GM12878 (cell line): ENCODE results near the gene WNT5B. TPM values are rescaled to one million over a fixed set of nuclear protein-coding genes. Genes with fewer than 3 reads are reported as not detected.
A peak's percentile ranks its signal among the peaks of the same experiment; 100 is the strongest.

Experiments used
- ATF7 ChIP-seq: fragments of 450-650 bp; IDR thresholded peaks from 2 replicates; pipeline ENCODE4 v1.6.1; 2016; ENCODE audit warnings: low read depth, mild to moderate bottlenecking
- CHD2 ChIP-seq: IDR thresholded peaks from 2 replicates; pipeline ENCODE4 v1.6.1; 2011; ENCODE audit warnings: low read depth, low read length, improper control_type of control experiment, borderline replicate concordance
- CREB1 ChIP-seq: IDR thresholded peaks from 2 replicates; pipeline ENCODE4 v1.6.1; 2012; ENCODE audit warnings: low read depth, mild to moderate bottlenecking, inconsistent platforms
- EP300 ChIP-seq, 2 experiments: fragments of 150-350 bp in 1 of 2; IDR thresholded peaks; 2 replicates each; pipeline ENCODE4 v1.6.1; 2011 to 2012; ENCODE audit warnings: low read depth in 2 of 2, low read length in 2 of 2, borderline replicate concordance in 1 of 2, improper control_type of control experiment in 1 of 2, inconsistent platforms in 1 of 2; ENCODE audit not compliant: control insufficient read depth in 1 of 2
- MYB ChIP-seq: fragments of 150-350 bp; IDR thresholded peaks from 2 replicates; pipeline ENCODE4 v1.6.1; 2014; ENCODE audit warnings: mild to moderate bottlenecking, low read depth, low read length, borderline replicate concordance
- NBN ChIP-seq: fragments of 450-650 bp; IDR thresholded peaks from 2 replicates; pipeline ENCODE4 v1.6.1; 2016
- NRF1 ChIP-seq: conservative IDR thresholded peaks from 2 replicates; pipeline ENCODE4 v1.6.1; 2011; ENCODE audit warnings: mild to moderate bottlenecking, low read depth, low read length, improper control_type of control experiment
- RBBP5 ChIP-seq: fragments of 200-600 bp; sonication (generic); conservative IDR thresholded peaks from 2 replicates; pipeline ENCODE4 v1.6.1; 2016
- RUNX3 ChIP-seq: IDR thresholded peaks from 2 replicates; pipeline ENCODE4 v1.6.1; 2012; ENCODE audit warnings: low read length, inconsistent platforms
- SP1 ChIP-seq: IDR thresholded peaks from one replicate; pipeline ENCODE4 v1.6.1; 2011; ENCODE audit warnings: low read depth, low read length
- ZNF217 ChIP-seq: fragments of 450-650 bp; IDR thresholded peaks from 2 replicates; pipeline ENCODE4 v1.6.1; 2017; ENCODE audit warnings: antibody characterized with exemption, mild to moderate bottlenecking
- ZNF274 ChIP-seq: IDR thresholded peaks from one replicate; pipeline ENCODE4 v1.8.0; 2011; ENCODE audit not compliant: insufficient read length, insufficient read depth
- ZNF384 ChIP-seq: IDR thresholded peaks from 2 replicates; pipeline ENCODE4 v1.6.1; 2012; ENCODE audit warnings: low read depth, mild to moderate bottlenecking, low read length, improper control_type of control experiment, borderline replicate concordance
- ZNF622 ChIP-seq: fragments of 450-650 bp; IDR thresholded peaks from 2 replicates; pipeline ENCODE4 v1.6.1; 2017; ENCODE audit warnings: mild to moderate bottlenecking, inconsistent platforms
- ZZZ3 ChIP-seq: IDR thresholded peaks from 2 replicates; pipeline ENCODE4 v1.6.1; 2011; ENCODE audit warnings: low read depth; ENCODE audit not compliant: control insufficient read depth, insufficient read length
- polyA plus RNA-seq, 11 experiments: library from polyadenylated mRNA; depleted of rRNA in 4 of 11; unstranded in 6 of 11; stranded (reverse) in 5 of 11; fragments of >200 nt; fragmentation: Nextera tagmentation in 4 of 11; fragmentation: Illumina TruSeq in 1 of 11; extraction: Ambion mirVana in 4 of 11; extraction: Trizol in 1 of 11; gene quantifications; 1 replicate in 1 of 11; 2 replicates in 10 of 11; pipeline versions ENCODE4 v1.2.1 to v1.2.3, GENCODE V29; 2011 to 2016; ENCODE audit warnings: inconsistent platforms in 2 of 11, missing spikeins in 2 of 11, low read depth in 1 of 11
- total RNA-seq, 4 experiments: library from RNA; depleted of rRNA in 3 of 4; stranded (reverse); fragments of >200 nt in 3 of 4; fragmentation: Illumina TruSeq in 1 of 4; extraction: Trizol in 1 of 4; gene quantifications; 2 replicates each; pipeline versions ENCODE4 v1.2.1 to v1.2.3, GENCODE V29; 2013 to 2021
- TF ChIP-seq, protein P1 (sequence below): fragments of 450-650 bp; IDR thresholded peaks from 2 replicates; pipeline ENCODE4 v1.6.1; 2017; ENCODE audit warnings: antibody characterized with exemption, mild to moderate bottlenecking, moderate library complexity
- TF ChIP-seq, protein P2 (sequence below): fragments of 450-650 bp; conservative IDR thresholded peaks from 2 replicates; pipeline ENCODE4 v1.6.1; 2017; ENCODE audit warnings: mild to moderate bottlenecking, moderate library complexity
- TF ChIP-seq, protein P3 (sequence below): IDR thresholded peaks from 2 replicates; pipeline ENCODE4 v1.6.1; 2011; ENCODE audit warnings: low read depth, mild to moderate bottlenecking, low read length, moderate library complexity, borderline replicate concordance; ENCODE audit errors: extremely low read depth
- TF ChIP-seq, protein P4 (sequence below): fragments of 450-650 bp; IDR thresholded peaks from 2 replicates; pipeline ENCODE4 v1.6.1; 2016; ENCODE audit warnings: mild to moderate bottlenecking
- TF ChIP-seq, protein P5 (sequence below): fragments of 450-650 bp; formaldehyde crosslinking; IDR thresholded peaks from 2 replicates; pipeline ENCODE4 v1.4.0; 2020; ENCODE audit warnings: mild to moderate bottlenecking, moderate library complexity

The WNT5B gene
- total and polyA plus RNA-seq, 10 of the 15 experiments (the other 5 are each of a cell fraction or from before 2014, with no cell fraction given): 0.45 to 18.3 (median 5.4) TPM

DNA sequence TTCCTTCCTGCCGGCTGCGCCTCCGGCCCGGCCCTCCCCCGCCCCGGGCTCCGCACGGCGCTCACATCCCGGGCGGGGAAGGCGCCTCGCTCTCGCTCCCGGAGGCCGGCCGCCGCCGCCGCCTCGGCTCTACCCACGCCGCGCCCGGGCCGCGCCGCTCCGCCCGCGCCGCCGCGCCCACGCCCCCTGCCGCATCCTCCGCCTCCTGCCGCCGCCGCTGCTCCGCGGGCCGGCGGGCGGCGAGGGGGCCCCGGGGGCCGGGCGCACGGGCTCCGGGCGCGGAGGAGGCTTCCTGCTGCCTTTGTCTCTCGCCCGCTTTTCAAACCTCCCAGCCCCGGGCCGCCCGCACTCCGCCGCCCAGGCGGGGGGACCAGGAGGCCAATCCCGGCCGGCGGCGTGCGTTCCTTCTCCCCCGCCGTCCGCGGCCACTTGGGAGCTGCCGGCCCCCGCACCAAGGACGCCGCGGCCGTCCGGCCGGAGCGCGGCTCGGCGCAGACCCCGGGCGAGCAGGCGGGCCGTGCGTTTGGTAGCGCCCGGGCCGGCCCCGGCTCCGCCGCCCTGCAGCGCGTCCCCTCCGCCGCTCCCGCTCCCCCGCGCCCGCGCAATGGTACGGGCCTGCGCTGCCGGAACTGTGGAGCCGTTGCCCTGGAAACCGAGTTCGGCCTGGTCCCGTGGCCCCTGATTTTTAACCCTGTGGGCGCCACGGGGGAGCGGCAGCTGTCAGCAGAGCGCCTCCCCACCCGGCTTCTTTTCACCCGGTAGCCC, 34.6 kb upstream of the WNT5B start, which contains the start of gene FBXL14 (continued):
- TF ChIP-seq, protein P1, sequence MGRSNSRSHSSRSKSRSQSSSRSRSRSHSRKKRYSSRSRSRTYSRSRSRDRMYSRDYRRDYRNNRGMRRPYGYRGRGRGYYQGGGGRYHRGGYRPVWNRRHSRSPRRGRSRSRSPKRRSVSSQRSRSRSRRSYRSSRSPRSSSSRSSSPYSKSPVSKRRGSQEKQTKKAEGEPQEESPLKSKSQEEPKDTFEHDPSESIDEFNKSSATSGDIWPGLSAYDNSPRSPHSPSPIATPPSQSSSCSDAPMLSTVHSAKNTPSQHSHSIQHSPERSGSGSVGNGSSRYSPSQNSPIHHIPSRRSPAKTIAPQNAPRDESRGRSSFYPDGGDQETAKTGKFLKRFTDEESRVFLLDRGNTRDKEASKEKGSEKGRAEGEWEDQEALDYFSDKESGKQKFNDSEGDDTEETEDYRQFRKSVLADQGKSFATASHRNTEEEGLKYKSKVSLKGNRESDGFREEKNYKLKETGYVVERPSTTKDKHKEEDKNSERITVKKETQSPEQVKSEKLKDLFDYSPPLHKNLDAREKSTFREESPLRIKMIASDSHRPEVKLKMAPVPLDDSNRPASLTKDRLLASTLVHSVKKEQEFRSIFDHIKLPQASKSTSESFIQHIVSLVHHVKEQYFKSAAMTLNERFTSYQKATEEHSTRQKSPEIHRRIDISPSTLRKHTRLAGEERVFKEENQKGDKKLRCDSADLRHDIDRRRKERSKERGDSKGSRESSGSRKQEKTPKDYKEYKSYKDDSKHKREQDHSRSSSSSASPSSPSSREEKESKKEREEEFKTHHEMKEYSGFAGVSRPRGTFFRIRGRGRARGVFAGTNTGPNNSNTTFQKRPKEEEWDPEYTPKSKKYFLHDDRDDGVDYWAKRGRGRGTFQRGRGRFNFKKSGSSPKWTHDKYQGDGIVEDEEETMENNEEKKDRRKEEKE: peak; percentile 89
- TF ChIP-seq ZZZ3: no peak
- TF ChIP-seq NBN: no peak
- TF ChIP-seq NRF1: no peak
- TF ChIP-seq, protein P2, sequence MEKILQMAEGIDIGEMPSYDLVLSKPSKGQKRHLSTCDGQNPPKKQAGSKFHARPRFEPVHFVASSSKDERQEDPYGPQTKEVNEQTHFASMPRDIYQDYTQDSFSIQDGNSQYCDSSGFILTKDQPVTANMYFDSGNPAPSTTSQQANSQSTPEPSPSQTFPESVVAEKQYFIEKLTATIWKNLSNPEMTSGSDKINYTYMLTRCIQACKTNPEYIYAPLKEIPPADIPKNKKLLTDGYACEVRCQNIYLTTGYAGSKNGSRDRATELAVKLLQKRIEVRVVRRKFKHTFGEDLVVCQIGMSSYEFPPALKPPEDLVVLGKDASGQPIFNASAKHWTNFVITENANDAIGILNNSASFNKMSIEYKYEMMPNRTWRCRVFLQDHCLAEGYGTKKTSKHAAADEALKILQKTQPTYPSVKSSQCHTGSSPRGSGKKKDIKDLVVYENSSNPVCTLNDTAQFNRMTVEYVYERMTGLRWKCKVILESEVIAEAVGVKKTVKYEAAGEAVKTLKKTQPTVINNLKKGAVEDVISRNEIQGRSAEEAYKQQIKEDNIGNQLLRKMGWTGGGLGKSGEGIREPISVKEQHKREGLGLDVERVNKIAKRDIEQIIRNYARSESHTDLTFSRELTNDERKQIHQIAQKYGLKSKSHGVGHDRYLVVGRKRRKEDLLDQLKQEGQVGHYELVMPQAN: peak; percentile 86
- TF ChIP-seq ZNF274: no peak
- no peak for TF ChIP-seq ZNF384
- peak; percentile 77 for TF ChIP-seq ZNF217
- no peak for TF ChIP-seq ZNF622
- TF ChIP-seq CHD2: no peak
- TF ChIP-seq CREB1: no peak
- TF ChIP-seq RBBP5: no peak
- TF ChIP-seq RUNX3: no peak; the same call in 1 of the 2 replicates
- no peak for TF ChIP-seq MYB
- TF ChIP-seq, protein P3, sequence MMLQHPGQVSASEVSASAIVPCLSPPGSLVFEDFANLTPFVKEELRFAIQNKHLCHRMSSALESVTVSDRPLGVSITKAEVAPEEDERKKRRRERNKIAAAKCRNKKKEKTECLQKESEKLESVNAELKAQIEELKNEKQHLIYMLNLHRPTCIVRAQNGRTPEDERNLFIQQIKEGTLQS: no peak
- peak; percentile 42; the same call in 1 of the 2 replicates for TF ChIP-seq ATF7
- TF ChIP-seq, protein P4, sequence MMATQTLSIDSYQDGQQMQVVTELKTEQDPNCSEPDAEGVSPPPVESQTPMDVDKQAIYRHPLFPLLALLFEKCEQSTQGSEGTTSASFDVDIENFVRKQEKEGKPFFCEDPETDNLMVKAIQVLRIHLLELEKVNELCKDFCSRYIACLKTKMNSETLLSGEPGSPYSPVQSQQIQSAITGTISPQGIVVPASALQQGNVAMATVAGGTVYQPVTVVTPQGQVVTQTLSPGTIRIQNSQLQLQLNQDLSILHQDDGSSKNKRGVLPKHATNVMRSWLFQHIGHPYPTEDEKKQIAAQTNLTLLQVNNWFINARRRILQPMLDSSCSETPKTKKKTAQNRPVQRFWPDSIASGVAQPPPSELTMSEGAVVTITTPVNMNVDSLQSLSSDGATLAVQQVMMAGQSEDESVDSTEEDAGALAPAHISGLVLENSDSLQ: peak; percentile 77
- TF ChIP-seq SP1: no peak
- no peak for TF ChIP-seq EP300 (IDR thresholded peaks at IDR 0.05; ENCODE audit: borderline replicate concordance in 1 of 2, control insufficient read depth in 1 of 2, low read depth in 2 of 2, low read length in 2 of 2)
- TF ChIP-seq, protein P5, sequence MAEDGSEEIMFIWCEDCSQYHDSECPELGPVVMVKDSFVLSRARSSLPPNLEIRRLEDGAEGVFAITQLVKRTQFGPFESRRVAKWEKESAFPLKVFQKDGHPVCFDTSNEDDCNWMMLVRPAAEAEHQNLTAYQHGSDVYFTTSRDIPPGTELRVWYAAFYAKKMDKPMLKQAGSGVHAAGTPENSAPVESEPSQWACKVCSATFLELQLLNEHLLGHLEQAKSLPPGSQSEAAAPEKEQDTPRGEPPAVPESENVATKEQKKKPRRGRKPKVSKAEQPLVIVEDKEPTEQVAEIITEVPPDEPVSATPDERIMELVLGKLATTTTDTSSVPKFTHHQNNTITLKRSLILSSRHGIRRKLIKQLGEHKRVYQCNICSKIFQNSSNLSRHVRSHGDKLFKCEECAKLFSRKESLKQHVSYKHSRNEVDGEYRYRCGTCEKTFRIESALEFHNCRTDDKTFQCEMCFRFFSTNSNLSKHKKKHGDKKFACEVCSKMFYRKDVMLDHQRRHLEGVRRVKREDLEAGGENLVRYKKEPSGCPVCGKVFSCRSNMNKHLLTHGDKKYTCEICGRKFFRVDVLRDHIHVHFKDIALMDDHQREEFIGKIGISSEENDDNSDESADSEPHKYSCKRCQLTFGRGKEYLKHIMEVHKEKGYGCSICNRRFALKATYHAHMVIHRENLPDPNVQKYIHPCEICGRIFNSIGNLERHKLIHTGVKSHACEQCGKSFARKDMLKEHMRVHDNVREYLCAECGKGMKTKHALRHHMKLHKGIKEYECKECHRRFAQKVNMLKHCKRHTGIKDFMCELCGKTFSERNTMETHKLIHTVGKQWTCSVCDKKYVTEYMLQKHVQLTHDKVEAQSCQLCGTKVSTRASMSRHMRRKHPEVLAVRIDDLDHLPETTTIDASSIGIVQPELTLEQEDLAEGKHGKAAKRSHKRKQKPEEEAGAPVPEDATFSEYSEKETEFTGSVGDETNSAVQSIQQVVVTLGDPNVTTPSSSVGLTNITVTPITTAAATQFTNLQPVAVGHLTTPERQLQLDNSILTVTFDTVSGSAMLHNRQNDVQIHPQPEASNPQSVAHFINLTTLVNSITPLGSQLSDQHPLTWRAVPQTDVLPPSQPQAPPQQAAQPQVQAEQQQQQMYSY: no peak
